ENCODE data around the gene ARFGEF2.

GRCh38 chr20:49034070-49034732, 112.7 kb downstream of the ARFGEF2 start:
- TF ChIP-seq IKZF1 (conservative IDR thresholded peaks at IDR 0.05) (no peak), POLR2A (IDR thresholded peaks at IDR 0.05; ENCODE audit: low read depth, low read length) (no peak), CTCF (IDR thresholded peaks at IDR 0.05 in 2 of 3, conservative IDR thresholded peaks at IDR 0.05 in 1 of 3; ENCODE audit: control insufficient read depth in 2 of 3, extremely low read depth in 1 of 3, insufficient read depth in 1 of 3, low read depth in 3 of 3, low read length in 3 of 3) (no peak), RELA (IDR thresholded peaks at IDR 0.05; ENCODE audit: borderline replicate concordance, partially characterized antibody) (no peak), TCF12 (IDR thresholded peaks at IDR 0.05; ENCODE audit: low read depth, low read length) (no peak)
